Testis (tissue), 3 donors: ENCODE data around the gene PIP5K1B. TPM values are rescaled to one million over a fixed set of nuclear protein-coding genes. Genes with fewer than 3 reads are reported as not detected.

ENCODE experiments used
- DNase-seq: peaks from one replicate; pipeline ENCODE4 v3.0.0-alpha.2; 2019
- H3K27ac ChIP-seq, 2 donors: fragments of 200-600 bp; sonication (generic); one replicate each; pipeline ENCODE4 v1.5.1; 2019
- H3K27me3 ChIP-seq: fragments of 200-600 bp; sonication (generic); one replicate; pipeline ENCODE4 v1.5.1; 2019
- H3K36me3 ChIP-seq: fragments of 200-600 bp; sonication (generic); one replicate; pipeline ENCODE4 v1.5.1; 2017; ENCODE audit warnings: low read depth; ENCODE audit errors: missing control alignments
- H3K4me1 ChIP-seq: fragments of 200-600 bp; sonication (generic); one replicate; pipeline ENCODE4 v1.5.1; 2019
- H3K4me3 ChIP-seq, 2 donors: fragments of 200-600 bp; sonication (generic); one replicate each; pipeline ENCODE4 v1.5.1; 2017 to 2019
- H3K9me3 ChIP-seq: fragments of 200-600 bp; sonication (generic); one replicate; pipeline ENCODE4 v1.5.1; 2017
- CTCF ChIP-seq, 3 experiments: fragments of 450-650 bp in 2 of 3; fragments of 200-600 bp in 1 of 3; sonication (generic) in 1 of 3; IDR thresholded peaks; one replicate each; pipeline ENCODE4 v1.5.1; 2016 to 2019; ENCODE audit warnings: antibody characterized with exemption in 3 of 3, mild to moderate bottlenecking in 2 of 3, moderate library complexity in 1 of 3
- POLR2A ChIP-seq: fragments of 450-650 bp; IDR thresholded peaks from one replicate; pipeline ENCODE4 v1.6.1; 2017; ENCODE audit warnings: antibody characterized with exemption, mild to moderate bottlenecking, moderate library complexity
- WGBS, 2 donors: methylation state at CpG; one replicate each; pipeline ENCODE4 v1.1.5; 2018; 5-methylcytosine and 5-hydroxymethylcytosine counted together
- intact Hi-C: fragments of 100-400 bp; cut with DNase I; formaldehyde crosslinking; loops from one replicate; pipeline ENCODE4 v1.15.1; 2023; ENCODE audit warnings: low total_unique reads
- polyA plus RNA-seq: library from polyadenylated mRNA; stranded (reverse); fragments of 350-450 nt; fragmentation: Illumina TruSeq; extraction: RNeasy Lipid Tissue Mini Kit (QIAGEN cat#74804); gene quantifications from one replicate; pipeline ENCODE4 v1.2.3, GENCODE V29; 2014; ENCODE audit warnings: low read depth, low replicate concordance; ENCODE audit not compliant: insufficient read depth
- total RNA-seq, 2 donors: library from RNA; depleted of rRNA; stranded (reverse); fragments of >200 nt; gene quantifications; one replicate each; pipeline ENCODE4 v1.2.3, GENCODE V29; 2016

PIP5K1B gene
- total and polyA plus RNA-seq, 3 donors from 2014 or later: 53.6 to 70.5 (median 66.9) TPM

DNA sequence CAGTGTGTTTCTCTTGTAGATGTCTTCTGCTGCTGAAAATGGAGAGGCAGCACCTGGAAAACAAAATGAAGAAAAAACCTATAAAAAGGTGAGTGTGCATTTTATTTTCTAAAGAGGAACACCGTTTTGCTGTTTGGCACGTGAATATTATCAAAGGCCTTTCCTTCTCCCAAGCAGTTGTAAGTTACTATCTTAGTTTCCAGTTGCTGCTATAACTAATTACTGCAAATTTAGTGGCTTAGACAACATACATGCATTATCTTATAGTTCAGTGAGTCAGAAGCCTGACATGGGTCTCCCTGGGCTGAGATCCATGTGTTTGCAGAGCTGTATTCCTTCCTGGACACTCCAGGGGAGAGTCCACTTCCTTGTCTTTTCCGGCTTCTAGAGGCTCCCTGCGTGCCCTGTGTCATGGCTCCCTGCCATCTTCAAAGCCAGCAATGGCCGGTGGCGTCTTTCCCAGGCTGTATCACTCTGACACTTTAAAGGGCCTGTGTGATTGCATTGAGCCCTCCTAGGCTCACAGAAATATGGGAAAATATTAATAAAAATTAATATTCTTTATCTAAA lies 117.6 kb downstream of the PIP5K1B start:
- H3K36me3 ChIP-seq: no peaks in the 10 kb centered on the region
- no peaks in the 10 kb centered on the region for H3K4me1 ChIP-seq
- no peak overlapping the region for H3K4me3 ChIP-seq
- H3K27ac ChIP-seq: no peak overlapping the region
- H3K27me3 ChIP-seq: no peaks in the 10 kb centered on the region
- no peaks in the 10 kb centered on the region for H3K9me3 ChIP-seq
- DNase-seq: no peak
- intact Hi-C loops: no loop called here
- TF ChIP-seq CTCF (IDR thresholded peaks at IDR 0.05) (no peak), POLR2A (no peak)
- 60 to 63% methylated on average over 6 of the region's 6 CpGs for WGBS, 2 donors

GRCh38 chr9:68825762-68826472 lies 120.9 kb downstream of the PIP5K1B start:
- intact Hi-C loops: no loop called here
- no peak overlapping the region for H3K27ac ChIP-seq
- WGBS, 2 donors: 60 to 64% methylated on average over 9 of the region's 9 CpGs
- DNase-seq: no peak
- no peaks in the 10 kb centered on the region for H3K27me3 ChIP-seq
- no peak overlapping the region for H3K4me3 ChIP-seq
- TF ChIP-seq POLR2A: no peak
- TF ChIP-seq CTCF (IDR thresholded peaks at IDR 0.05): no peak
- H3K4me1 ChIP-seq: no peaks in the 10 kb centered on the region
- no peaks in the 10 kb centered on the region for H3K9me3 ChIP-seq
- H3K36me3 ChIP-seq: no peaks in the 10 kb centered on the region

DNA sequence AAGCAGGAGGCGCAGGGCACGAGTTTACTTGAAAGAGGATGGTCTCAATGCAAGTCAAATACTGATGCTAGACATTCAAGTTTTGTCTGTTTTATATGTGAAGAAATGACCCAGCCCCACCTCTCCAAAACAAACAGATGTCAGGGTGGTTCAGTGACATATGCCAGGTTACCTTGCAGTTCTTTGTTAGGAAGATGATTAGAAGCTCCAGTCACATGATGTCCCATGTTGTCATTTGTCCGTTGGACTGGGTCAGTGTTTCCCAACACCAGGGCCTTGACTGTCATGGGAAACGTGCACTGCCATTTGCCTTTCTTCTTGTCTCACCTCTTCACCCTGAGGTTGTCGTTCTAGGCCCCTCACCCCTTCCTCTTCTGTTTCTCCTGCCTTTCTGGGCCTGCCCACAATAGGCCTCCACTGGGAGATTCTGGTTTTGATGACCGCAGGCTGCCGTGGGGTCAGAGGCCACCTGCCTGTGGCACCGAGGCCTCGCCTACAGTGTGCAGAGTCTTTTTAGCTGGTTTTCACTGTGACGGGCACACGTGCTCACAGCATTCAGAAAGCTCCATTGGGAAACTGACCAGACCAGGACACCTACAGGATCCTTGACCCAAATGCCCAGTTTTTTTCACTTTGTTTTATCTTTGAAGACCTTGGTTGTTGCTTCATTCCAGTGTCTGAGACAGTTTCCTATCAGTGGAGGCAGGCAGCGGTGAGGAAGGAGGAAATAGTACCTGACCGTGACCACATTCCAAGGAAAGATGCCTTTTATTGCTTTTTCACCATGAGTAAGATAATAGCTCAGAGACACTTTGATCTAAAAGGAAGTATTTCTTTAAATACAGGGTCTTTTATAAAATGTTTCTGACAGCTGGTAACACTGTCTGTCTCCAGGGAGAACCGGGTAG lies 123.1 kb downstream of the PIP5K1B start:
- Histone ChIP-seq H3K27ac (no peak overlapping the region), H3K36me3 (no peaks in the 10 kb centered on the region), H3K4me3 (no peak overlapping the region), H3K4me1 (no peaks in the 10 kb centered on the region), H3K27me3 (no peaks in the 10 kb centered on the region), H3K9me3 (no peaks in the 10 kb centered on the region)
- no peak for DNase-seq
- TF ChIP-seq POLR2A (no peak), CTCF (IDR thresholded peaks at IDR 0.05) (no peak)
- intact Hi-C loops: no loop called here
- 89 to 90% methylated on average over 14 of the region's 14 CpGs for WGBS, 2 donors

- H3K27me3 ChIP-seq: no peaks in the 10 kb centered on the region
- no peaks in the 10 kb centered on the region for H3K4me1 ChIP-seq
- H3K4me3 ChIP-seq: no peak overlapping the region
- H3K36me3 ChIP-seq: no peaks in the 10 kb centered on the region
- no peak overlapping the region for H3K27ac ChIP-seq
- TF ChIP-seq CTCF (IDR thresholded peaks at IDR 0.05) (no peak), POLR2A (no peak)
- no peaks in the 10 kb centered on the region for H3K9me3 ChIP-seq
- DNase-seq: no peak
- intact Hi-C loops: no loop called here
Observed at GRCh38 chr9:68832101-68832500, 127.1 kb downstream of the PIP5K1B start.
